Hypothalamus (tissue), 51 donors: ENCODE measurements around the gene TACO1.

ENCODE experiments used
- DNase-seq, 51 donors: peaks; one replicate each; lab custom pipeline; 2025; lab: John Stamatoyannopoulos, UW

Gene TACO1

GRCh38 chr17:63600569-63601438, at the start of gene TACO1:
TACO1 (plus strand) TSS chr17:63600895; CDS start chr17:63601084, 189 bp downstream.
- peak; percentile 12 to 87 (median 67) for DNase-seq

GRCh38 chr17:63552211-63552610, 48.5 kb upstream of the TACO1 start:
- no peak for DNase-seq

GRCh38 chr17:63555500-63556156, 45.1 kb upstream of the TACO1 start:
- DNase-seq, result no peak

- no peak for DNase-seq
Measured at GRCh38 chr17:63557416-63557815, 43.3 kb upstream of the TACO1 start.

- DNase-seq, result no peak
Measured at GRCh38 chr17:63558441-63558840, 42.3 kb upstream of the TACO1 start.

- DNase-seq, result no peak
Measured at GRCh38 chr17:63561819-63562218, 38.9 kb upstream of the TACO1 start.

- no peak for DNase-seq
Measured at GRCh38 chr17:63563339-63563738, 37.4 kb upstream of the TACO1 start.

GRCh38 chr17:63564562-63564961, 36.1 kb upstream of the TACO1 start:
- DNase-seq, result no peak

GRCh38 chr17:63567229-63567628, 33.5 kb upstream of the TACO1 start:
- DNase-seq, result no peak

- no peak for DNase-seq
Measured at GRCh38 chr17:63568563-63568962, 32.1 kb upstream of the TACO1 start.

- DNase-seq, result no peak
Measured at GRCh38 chr17:63571632-63572310, 28.9 kb upstream of the TACO1 start.

GRCh38 chr17:63573634-63574033, 27.1 kb upstream of the TACO1 start:
- no peak for DNase-seq

- no peak for DNase-seq
Measured at GRCh38 chr17:63578027-63578768, 22.5 kb upstream of the TACO1 start.

GRCh38 chr17:63578769-63579111, 22.0 kb upstream of the TACO1 start:
- no peak for DNase-seq

- no peak for DNase-seq
Measured at GRCh38 chr17:63579633-63580032, 21.1 kb upstream of the TACO1 start.

- no peak for DNase-seq
Measured at GRCh38 chr17:63587770-63588169, 12.9 kb upstream of the TACO1 start.

- no peak for DNase-seq
Measured at GRCh38 chr17:63588797-63589196, 11.9 kb upstream of the TACO1 start.

- no peak for DNase-seq
Measured at GRCh38 chr17:63589646-63590045, 11.0 kb upstream of the TACO1 start.

GRCh38 chr17:63592797-63593196, 7.9 kb upstream of the TACO1 start:
- no peak for DNase-seq

GRCh38 chr17:63595132-63595531, 5.6 kb upstream of the TACO1 start:
- DNase-seq, result no peak
